ENCODE data around the gene EZH2. TPM values are rescaled to one million over a fixed set of nuclear protein-coding genes. Genes with fewer than 3 reads are reported as not detected.

The EZH2 gene
- total RNA-seq, 4 donors from 2014 or later: 0.62 to 1.5 (median 0.65) TPM

DNA sequence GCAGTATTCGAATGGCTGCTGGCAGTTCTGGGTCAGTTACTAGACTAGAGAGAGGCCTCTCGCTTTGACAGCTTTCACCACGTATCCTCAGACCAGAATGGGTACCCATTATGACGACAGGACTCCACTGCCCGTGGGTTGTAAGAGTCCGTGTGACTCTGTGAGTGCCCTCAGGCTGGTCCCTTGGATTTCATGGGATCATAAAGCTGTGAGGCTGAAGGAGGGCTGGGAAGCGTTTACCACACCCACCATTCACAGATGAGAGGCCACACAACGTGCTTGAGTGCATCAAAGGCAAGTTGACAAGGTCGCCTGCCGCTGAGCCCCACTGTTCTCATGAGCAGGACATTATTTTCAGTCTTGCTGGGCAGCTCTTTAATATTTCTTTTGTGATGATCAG is 87.2 kb downstream of the EZH2 start:
- ATAC-seq: no peak
- H3K27ac ChIP-seq: no peak overlapping the region

DNA sequence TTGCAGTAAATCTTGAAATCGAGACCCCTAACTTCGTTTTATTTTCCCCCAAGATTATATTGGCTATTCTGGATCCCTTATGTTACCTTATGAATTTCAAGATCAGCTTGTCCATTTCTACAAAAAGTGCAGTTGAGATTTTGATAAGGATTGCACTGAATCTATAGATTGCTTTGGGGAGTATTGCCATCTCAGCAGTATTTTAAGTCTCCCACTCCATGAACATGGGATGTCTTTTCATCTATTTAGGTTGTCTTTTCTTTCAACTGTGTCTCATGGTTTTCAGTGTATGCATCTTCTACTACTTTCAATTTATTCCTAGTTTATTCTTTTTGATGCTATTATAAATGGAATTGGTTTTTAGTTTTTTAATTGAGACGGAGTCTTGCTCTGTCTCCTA is 89.6 kb downstream of the EZH2 start:
- Histone ChIP-seq H3K4me3 (no peak overlapping the region), H3K27ac (no peak overlapping the region), H3K9me3 (no peaks in the 10 kb centered on the region), H3K36me3 (peaks cover 4 to 99% of the 10 kb centered on the region in 2 donors), H3K27me3 (no peaks in the 10 kb centered on the region), H3K4me1 (no peaks in the 10 kb centered on the region)
- ATAC-seq: no peak
- 97% methylated on average over 3 of the region's 3 CpGs for WGBS, 2 donors (ENCODE audit: low coverage in 1 of 2)
- TF ChIP-seq EP300 (IDR thresholded peaks at IDR 0.05) (no peak), POLR2AphosphoS5 (IDR thresholded peaks at IDR 0.05) (no peak), POLR2A (IDR thresholded peaks at IDR 0.05) (no peak)
- TF ChIP-seq, protein P1, sequence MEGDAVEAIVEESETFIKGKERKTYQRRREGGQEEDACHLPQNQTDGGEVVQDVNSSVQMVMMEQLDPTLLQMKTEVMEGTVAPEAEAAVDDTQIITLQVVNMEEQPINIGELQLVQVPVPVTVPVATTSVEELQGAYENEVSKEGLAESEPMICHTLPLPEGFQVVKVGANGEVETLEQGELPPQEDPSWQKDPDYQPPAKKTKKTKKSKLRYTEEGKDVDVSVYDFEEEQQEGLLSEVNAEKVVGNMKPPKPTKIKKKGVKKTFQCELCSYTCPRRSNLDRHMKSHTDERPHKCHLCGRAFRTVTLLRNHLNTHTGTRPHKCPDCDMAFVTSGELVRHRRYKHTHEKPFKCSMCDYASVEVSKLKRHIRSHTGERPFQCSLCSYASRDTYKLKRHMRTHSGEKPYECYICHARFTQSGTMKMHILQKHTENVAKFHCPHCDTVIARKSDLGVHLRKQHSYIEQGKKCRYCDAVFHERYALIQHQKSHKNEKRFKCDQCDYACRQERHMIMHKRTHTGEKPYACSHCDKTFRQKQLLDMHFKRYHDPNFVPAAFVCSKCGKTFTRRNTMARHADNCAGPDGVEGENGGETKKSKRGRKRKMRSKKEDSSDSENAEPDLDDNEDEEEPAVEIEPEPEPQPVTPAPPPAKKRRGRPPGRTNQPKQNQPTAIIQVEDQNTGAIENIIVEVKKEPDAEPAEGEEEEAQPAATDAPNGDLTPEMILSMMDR (IDR thresholded peaks at IDR 0.05): no peak

More for the DNA sequence above, 87.2 kb downstream of the EZH2 start:
- Histone ChIP-seq H3K4me3 (no peak overlapping the region), H3K4me1 (no peaks in the 10 kb centered on the region), H3K36me3 (peaks cover 0 to 99% of the 10 kb centered on the region in 2 donors), H3K27me3 (no peaks in the 10 kb centered on the region), H3K9me3 (no peaks in the 10 kb centered on the region)
- 98% methylated on average over 6 of the region's 10 CpGs; no CpG with 5 or more reads in 1 of the 2 donors for WGBS, 2 donors (ENCODE audit: low coverage in 1 of 2)
- TF ChIP-seq POLR2A (IDR thresholded peaks at IDR 0.05) (no peak), POLR2AphosphoS5 (IDR thresholded peaks at IDR 0.05) (no peak), EP300 (IDR thresholded peaks at IDR 0.05) (no peak)
- TF ChIP-seq, protein P1 (IDR thresholded peaks at IDR 0.05): no peak

DNA sequence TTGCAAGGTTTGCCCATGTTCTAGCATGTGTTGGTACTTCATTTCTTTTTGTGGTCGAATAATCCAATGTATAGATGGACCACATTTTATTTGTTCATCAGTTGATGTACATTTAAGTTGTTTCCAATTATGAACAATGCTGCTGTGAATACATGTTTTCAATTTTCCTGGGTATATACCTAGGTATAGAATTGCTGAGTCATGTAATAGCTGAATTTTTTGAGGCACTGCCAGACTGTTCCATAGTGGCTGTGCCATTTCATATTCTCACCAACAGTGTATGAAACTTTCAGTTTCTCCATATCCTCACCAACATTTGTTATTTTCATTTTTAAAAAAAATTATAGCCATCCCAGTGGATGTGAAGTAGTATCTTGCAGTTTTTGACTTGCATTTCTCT is 90.5 kb downstream of the EZH2 start:
- no peak overlapping the region for H3K27ac ChIP-seq
- no peak for ATAC-seq
- no peaks in the 10 kb centered on the region for H3K9me3 ChIP-seq

DNA sequence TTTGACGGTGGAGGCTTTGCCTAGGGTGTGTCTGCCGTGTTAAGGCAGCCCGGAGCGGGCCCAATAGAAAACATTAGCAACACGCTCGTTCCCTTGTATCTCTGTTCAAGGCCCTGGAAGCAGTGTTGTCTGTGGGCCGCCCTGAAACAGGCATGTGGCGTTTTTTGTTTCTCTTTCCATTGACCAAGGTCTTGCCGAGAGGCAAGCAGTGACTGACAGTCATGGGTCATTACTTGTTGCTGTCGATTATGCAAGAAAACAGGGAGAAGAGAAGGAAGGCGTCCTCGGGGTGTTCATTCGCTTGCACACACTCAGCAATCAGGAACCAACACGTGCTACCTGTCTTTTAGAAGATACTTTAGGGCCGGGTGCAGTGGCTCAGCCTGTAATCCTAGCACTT is 92.5 kb downstream of the EZH2 start:
- Histone ChIP-seq H3K27ac (no peak overlapping the region), H3K4me1 (no peaks in the 10 kb centered on the region), H3K9me3 (no peaks in the 10 kb centered on the region), H3K27me3 (no peaks in the 10 kb centered on the region), H3K36me3 (peaks cover 7 to 99% of the 10 kb centered on the region in 2 donors), H3K4me3 (no peak overlapping the region)
- no peak for ATAC-seq
- TF ChIP-seq, protein P1 (IDR thresholded peaks at IDR 0.05): no peak
- TF ChIP-seq EP300 (IDR thresholded peaks at IDR 0.05) (no peak), POLR2AphosphoS5 (IDR thresholded peaks at IDR 0.05) (no peak), POLR2A (IDR thresholded peaks at IDR 0.05) (no peak)
- 81 to 94% methylated on average over 7 to 14 of the region's 15 CpGs for WGBS, 2 donors (ENCODE audit: low coverage in 1 of 2)

More for the DNA sequence above, 90.5 kb downstream of the EZH2 start:
- Histone ChIP-seq H3K36me3 (peaks cover 5 to 99% of the 10 kb centered on the region in 2 donors), H3K4me3 (no peak overlapping the region), H3K27me3 (no peaks in the 10 kb centered on the region), H3K4me1 (no peaks in the 10 kb centered on the region)
- TF ChIP-seq POLR2AphosphoS5 (IDR thresholded peaks at IDR 0.05) (no peak), EP300 (IDR thresholded peaks at IDR 0.05) (no peak), POLR2A (IDR thresholded peaks at IDR 0.05) (no peak)
- TF ChIP-seq, protein P1 (IDR thresholded peaks at IDR 0.05): no peak
- 89 to 100% methylated on average over 1 of the region's 1 CpG for WGBS, 2 donors (ENCODE audit: low coverage in 1 of 2)

DNA sequence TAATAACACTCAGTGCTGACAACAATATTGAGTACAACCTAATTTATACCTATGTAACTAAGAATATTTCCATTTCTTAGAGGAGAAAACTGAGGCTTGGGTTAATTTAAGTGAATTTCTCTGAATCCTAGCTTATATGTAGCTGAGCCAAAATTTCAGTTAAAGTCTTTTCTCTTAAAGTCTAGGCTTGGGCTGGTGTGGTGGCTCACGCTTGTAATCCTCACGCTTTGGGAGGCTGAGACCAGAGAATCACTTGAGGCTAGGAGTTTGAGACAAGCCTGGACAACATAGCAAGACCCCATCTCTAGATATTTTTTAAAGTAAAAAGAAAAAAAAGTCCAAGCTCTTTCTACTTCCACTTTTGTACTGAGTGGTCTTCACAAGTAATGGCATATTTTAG is 93.2 kb downstream of the EZH2 start:
- Histone ChIP-seq H3K4me1 (no peaks in the 10 kb centered on the region), H3K27ac (no peak overlapping the region), H3K27me3 (no peaks in the 10 kb centered on the region), H3K9me3 (no peaks in the 10 kb centered on the region), H3K36me3 (peaks cover 7 to 99% of the 10 kb centered on the region in 2 donors), H3K4me3 (no peak overlapping the region)
- 100% methylated on average over 2 of the region's 2 CpGs; no CpG with 5 or more reads in 1 of the 2 donors for WGBS, 2 donors (ENCODE audit: low coverage in 1 of 2)
- ATAC-seq: no peak
- TF ChIP-seq EP300 (IDR thresholded peaks at IDR 0.05): no peak
- no peak for TF ChIP-seq POLR2AphosphoS5 (IDR thresholded peaks at IDR 0.05)
- TF ChIP-seq, protein P1 (IDR thresholded peaks at IDR 0.05): no peak
- TF ChIP-seq POLR2A (IDR thresholded peaks at IDR 0.05): no peak
